Measurements from ENCODE around the gene HSD17B10. TPM values are rescaled to one million over a fixed set of nuclear protein-coding genes. Genes with fewer than 3 reads are reported as not detected.

HSD17B10 gene
- 165 to 197 TPM (median 193 TPM) in 5 replicates for total RNA-seq (2022; extraction: Qiagen RNA extraction)

GRCh38 chrX:53433651-53434639, at the start of gene HSD17B10:
Gene HSD17B10 (minus strand): TSS chrX:53434370. CDS start chrX:53434345, 25 bp downstream.

GRCh38 chrX:53422861-53423306, 11.3 kb downstream of the HSD17B10 start, which contains the start of gene RIBC1:
Gene RIBC1 (plus strand): TSS chrX:53422873. CDS start chrX:53426277, 3,404 bp downstream.

DNA sequence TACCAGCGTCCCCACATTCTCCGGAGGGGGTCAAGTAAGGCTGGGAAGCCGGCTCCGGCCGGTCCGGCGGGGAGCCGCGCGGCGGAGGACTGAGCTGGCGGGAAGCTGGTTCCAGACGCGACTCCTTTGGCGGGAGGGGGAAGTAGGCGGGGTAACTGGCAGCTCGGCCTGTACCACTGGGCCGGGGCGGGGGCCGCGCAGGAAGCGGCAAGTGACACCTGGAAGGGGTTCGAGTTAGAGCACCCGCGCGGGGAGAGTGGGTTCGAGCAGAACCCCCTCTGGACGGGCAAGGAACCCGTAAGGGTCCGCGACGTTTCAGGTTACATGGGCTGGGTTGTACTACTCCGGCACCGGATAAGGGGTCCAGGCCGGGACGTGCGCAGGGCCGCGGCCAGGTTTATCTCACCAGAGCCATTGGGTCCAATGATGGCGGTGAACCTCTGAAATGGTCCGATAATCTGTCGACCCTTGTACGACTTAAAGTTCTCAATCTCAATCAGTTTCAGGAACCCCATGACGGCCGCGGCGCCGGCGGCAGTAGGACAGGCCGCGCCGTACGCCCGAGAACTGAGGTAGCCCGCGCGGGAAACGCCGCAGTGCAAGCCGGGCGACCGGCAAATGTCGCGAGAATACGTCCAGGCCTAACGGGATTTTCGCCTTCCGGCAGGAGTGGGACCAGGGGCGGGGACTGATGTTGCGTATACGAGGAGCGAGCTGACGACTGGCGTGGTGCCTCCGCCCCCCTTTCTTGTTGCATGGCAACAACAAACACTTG, 11.9 kb downstream of the HSD17B10 start, which contains the start of gene SMC1A:
SMC1A (minus strand) TSS at position 569 of the 775 bp plus-strand sequence; CDS start at position 515, 54 bp downstream.

Other genes with a start within 250 kb of the HSD17B10 start
- 48.0 to 54.2 TPM (median 52.0 TPM) in 5 replicates for gene KDM5C, start 209.2 kb downstream of the HSD17B10 start, total RNA-seq (2022; extraction: Qiagen RNA extraction)
- 30.8 to 45.6 TPM (median 40.8 TPM) in 5 replicates for gene IQSEC2, start 152.8 kb downstream of the HSD17B10 start, total RNA-seq (2022; extraction: Qiagen RNA extraction)
- gene SMC1A, start 11.7 kb downstream of the HSD17B10 start, total RNA-seq (2022; extraction: Qiagen RNA extraction) = 40.8 to 54.2 TPM (median 48.5 TPM) in 5 replicates
- gene RIBC1, start 11.5 kb downstream of the HSD17B10 start, total RNA-seq (2022; extraction: Qiagen RNA extraction) = 0.74 to 0.88 TPM (median 0.85 TPM) in 5 replicates

All from A549 treated with AZD2906 at 1 μM for 4 hours (cell line).